ENCODE data around the gene ILRUN.
"Not testable (repeated sequence)": the region's sequence is repeated elsewhere in the genome, so short reads cannot be mapped to it uniquely, and the experiment has no call there.

Gene ILRUN

DNA sequence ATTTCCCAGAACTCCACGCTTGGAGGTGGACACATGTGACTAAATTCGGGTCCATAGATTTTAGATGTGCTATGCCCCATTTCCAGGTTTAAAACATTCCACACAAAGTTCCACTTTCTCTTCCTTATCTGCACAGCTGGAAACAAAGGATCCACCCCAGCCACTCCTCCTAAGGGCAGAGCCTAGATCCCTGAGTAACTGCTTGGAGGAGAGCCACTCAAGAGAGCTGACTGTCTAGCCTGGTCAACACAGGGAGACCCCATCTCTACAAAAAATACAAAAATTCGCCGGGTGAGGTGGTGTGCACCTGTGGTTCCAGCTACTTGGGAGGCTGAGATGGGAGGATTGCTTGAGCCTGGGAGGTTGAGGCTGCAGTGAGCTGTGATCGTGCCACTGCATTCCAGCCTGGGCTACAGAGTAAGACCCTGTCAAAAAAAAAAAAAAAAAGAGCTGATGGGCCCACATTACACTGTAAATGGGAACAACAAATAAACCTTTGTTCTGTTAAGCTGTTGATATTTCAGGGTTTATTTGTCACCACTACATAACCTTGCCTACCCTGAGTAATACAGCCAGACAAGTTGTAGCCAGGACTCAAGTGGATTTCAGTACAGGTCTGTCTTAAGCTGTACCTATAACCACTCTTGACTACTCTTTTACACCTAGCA is 35.0 kb upstream of the ILRUN start:
- in situ Hi-C loops (cut with HindIII; ENCODE audit: low sequenced_read_pairs), result no loop called here
- H3K4me3 ChIP-seq (ENCODE audit: low read depth, low read length), result no peak overlapping the region
- DNase-seq (ENCODE audit: low read depth, low spot score), result no peak
- TF ChIP-seq, protein P1, sequence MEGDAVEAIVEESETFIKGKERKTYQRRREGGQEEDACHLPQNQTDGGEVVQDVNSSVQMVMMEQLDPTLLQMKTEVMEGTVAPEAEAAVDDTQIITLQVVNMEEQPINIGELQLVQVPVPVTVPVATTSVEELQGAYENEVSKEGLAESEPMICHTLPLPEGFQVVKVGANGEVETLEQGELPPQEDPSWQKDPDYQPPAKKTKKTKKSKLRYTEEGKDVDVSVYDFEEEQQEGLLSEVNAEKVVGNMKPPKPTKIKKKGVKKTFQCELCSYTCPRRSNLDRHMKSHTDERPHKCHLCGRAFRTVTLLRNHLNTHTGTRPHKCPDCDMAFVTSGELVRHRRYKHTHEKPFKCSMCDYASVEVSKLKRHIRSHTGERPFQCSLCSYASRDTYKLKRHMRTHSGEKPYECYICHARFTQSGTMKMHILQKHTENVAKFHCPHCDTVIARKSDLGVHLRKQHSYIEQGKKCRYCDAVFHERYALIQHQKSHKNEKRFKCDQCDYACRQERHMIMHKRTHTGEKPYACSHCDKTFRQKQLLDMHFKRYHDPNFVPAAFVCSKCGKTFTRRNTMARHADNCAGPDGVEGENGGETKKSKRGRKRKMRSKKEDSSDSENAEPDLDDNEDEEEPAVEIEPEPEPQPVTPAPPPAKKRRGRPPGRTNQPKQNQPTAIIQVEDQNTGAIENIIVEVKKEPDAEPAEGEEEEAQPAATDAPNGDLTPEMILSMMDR (IDR thresholded peaks at IDR 0.05; ENCODE audit: low read depth, low read length), result no peak

DNA sequence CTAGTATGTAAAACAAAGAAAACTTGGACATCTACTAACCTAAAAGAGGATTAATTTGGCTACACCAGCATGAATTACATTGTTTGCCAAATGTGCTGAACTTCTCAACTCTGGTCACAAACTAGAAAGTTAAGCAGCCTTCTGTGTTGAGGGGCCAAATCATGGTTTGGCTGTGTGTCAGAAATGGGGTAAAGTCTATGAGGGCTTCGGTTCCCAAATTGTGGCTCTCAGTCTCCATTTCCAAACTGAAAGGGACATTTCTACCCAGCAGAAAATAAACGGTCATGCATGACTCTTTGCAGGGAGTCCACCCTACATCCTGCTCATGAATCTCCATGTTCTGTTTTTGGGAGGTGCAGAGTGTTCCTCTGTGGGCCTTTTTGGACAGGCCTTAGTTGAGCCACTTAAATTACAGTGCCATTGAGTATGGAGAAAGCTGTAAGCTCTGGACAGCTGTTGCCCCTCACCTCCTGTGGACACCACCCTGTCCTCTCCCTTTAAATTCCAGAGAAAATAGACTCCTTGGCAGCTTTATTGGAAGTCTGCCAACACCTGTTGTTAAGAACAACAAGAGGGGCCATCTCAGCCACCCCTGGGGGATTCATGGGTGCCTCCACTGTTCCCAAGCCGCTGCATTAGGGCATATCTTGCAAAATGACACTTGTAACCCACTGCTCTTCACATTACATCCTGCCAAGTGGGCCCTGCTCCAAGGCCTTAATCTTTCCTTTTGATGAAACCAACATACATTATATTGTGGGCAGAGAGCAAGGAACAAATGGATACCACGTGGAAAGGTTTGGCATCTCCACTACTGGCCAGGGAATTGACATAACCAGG is 33.3 kb upstream of the ILRUN start:
- in situ Hi-C loops (cut with HindIII; ENCODE audit: low sequenced_read_pairs), result no loop called here
- H3K4me3 ChIP-seq (ENCODE audit: low read depth, low read length), result no peak overlapping the region
- DNase-seq (ENCODE audit: low read depth, low spot score), result no peak
- TF ChIP-seq, protein P1 (IDR thresholded peaks at IDR 0.05; ENCODE audit: low read depth, low read length), result no peak

DNA sequence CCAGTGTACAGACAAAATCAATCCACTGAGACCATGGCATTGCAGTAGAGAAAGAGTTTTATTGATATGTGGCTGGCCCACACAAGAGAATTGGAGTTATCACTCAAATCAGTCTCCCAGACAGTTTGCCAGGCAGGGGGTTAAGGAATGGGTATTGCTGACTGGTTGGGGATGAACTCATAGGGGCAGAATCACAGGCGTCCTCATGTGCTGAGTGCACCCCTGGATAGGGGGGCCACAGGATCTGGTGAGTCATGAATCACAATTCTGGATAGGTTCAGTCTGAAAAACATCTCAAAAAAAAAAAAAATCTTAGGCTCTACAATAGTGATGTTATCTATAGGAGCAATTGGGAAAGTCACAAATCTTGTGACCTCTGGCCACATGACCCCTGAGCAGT is 29.5 kb upstream of the ILRUN start:
- no peak for DNase-seq (ENCODE audit: low read depth, low spot score)
- TF ChIP-seq, protein P1 (IDR thresholded peaks at IDR 0.05; ENCODE audit: low read depth, low read length), result no peak
- in situ Hi-C loops (cut with HindIII; ENCODE audit: low sequenced_read_pairs), result no loop called here
- no peak overlapping the region for H3K4me3 ChIP-seq (ENCODE audit: low read depth, low read length)

DNA sequence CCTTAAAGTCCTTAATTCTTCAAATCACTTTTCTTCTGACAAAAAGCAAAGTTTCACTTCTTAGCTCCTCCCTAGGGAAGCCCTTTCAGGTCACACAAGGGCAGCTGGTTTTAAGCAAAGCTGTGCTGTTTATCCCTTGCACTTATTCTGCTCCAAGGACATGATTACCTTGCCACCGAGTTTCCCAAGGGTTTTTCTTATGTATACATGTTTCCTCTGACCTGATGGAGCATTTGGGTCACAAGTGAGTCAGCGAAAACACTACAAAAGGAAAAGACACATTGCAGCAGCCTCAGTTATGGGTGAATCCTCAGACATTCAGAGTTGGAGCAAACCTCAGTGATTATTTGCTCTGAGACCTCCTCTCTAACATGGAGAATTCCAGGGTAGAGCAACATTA is 26.6 kb upstream of the ILRUN start:
- in situ Hi-C loops (cut with HindIII; ENCODE audit: low sequenced_read_pairs), result no loop called here
- no peak for DNase-seq (ENCODE audit: low read depth, low spot score)
- no peak overlapping the region for H3K4me3 ChIP-seq (ENCODE audit: low read depth, low read length)
- TF ChIP-seq, protein P1 (IDR thresholded peaks at IDR 0.05; ENCODE audit: low read depth, low read length), result no peak

DNA sequence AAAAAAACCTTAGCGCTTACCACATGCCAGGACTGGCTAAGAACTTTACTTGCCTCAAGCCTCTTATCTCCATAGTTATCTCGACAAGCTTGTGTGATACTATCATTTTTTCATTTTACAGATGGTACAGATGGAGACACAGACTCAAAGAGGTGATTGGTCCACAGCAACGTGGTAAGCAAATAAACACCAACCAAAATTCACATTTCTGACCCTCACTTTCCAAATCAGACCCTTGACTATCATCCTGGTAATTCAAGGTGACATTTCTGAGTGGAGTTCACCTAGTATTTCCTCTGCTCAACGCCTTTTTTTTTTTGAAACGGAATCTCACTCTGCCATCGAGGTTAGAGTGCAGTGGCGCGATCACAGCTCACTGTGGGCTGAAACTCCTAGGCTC is 25.9 kb upstream of the ILRUN start:
- in situ Hi-C loops (cut with HindIII; ENCODE audit: low sequenced_read_pairs), result no loop called here
- DNase-seq (ENCODE audit: low read depth, low spot score), result no peak
- no peak overlapping the region for H3K4me3 ChIP-seq (ENCODE audit: low read depth, low read length)
- TF ChIP-seq, protein P1 (IDR thresholded peaks at IDR 0.05; ENCODE audit: low read depth, low read length), result no peak

DNA sequence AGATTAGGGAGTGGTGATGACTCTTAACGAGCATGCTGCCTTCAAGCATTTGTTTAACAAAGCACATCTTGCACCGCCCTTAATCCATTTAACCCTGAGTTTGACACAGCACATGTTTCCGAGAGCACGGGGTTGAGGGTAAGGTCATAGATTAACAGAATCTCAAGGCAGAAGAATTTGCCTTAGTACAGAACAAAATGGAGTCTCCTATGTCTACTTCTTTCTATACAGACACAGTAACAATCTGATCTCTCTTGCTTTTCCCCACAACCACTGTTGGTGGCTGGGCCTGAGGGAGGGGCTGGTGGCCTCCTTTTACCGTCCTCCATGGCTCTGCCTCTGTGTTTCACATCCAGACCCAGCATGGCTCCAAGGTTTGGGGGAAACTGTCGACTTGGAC is 23.6 kb upstream of the ILRUN start:
- in situ Hi-C loops (cut with HindIII; ENCODE audit: low sequenced_read_pairs), result not testable (repeated sequence)

DNA sequence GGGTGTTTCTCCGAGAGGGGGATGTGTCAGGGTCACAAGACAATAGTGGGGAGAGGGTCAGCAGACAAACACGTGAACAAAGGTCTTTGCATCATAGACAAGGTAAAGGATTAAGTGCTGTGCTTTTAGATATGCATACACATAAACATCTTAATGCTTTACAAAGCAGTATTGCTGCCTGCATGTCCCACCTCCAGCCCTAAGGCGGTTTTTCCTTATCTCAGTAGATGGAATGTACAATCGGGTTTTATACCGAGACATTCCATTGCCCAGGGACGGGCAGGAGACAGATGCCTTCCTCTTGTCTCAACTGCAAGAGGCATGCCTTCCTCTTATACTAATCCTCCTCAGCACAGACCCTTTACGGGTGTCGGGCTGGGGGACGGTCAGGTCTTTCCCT is 23.1 kb upstream of the ILRUN start:
- in situ Hi-C loops (cut with HindIII; ENCODE audit: low sequenced_read_pairs); DNase-seq (ENCODE audit: low read depth, low spot score); H3K4me3 ChIP-seq (ENCODE audit: low read depth, low read length): not testable (repeated sequence)

More for the DNA sequence above, 23.6 kb upstream of the ILRUN start:
- not testable (repeated sequence) for H3K4me3 ChIP-seq (ENCODE audit: low read depth, low read length); DNase-seq (ENCODE audit: low read depth, low spot score)
